ENCODE data around the gene TMEM259.

- TF ChIP-seq CTCF (IDR thresholded peaks at IDR 0.05) (no peak), EZH2 (IDR thresholded peaks at IDR 0.05; ENCODE audit: borderline replicate concordance, insufficient read depth, low read depth, low read length, poor library complexity, severe bottlenecking) (no peak)
Measured at GRCh38 chr19:1051791-1052190, 30.9 kb upstream of the TMEM259 start.
